ENCODE results near the gene NDUFS3.
"Not testable (repeated sequence)": the region's sequence is repeated elsewhere in the genome, so short reads cannot be mapped to it uniquely, and the experiment has no call there.

Gene NDUFS3

GRCh38 chr11:47578524-47579494, at the start of gene NDUFS3, which contains the start of gene KBTBD4:
Gene NDUFS3, plus strand, starts transcription at chr11:47579074. Its CDS starts 18 bp downstream, at chr11:47579092.
Gene KBTBD4, minus strand, starts transcription at chr11:47578970. Its CDS starts 19 bp downstream, at chr11:47578951.
- no peak for FAIRE-seq

- no peak for FAIRE-seq
These were observed 48.9 kb upstream of the NDUFS3 start for GRCh38 chr11:47529951-47530350.

- not testable (repeated sequence) for FAIRE-seq
These were observed 48.2 kb upstream of the NDUFS3 start for GRCh38 chr11:47530721-47531120.

GRCh38 chr11:47531666-47532065, 47.2 kb upstream of the NDUFS3 start:
- FAIRE-seq, result no peak

GRCh38 chr11:47532597-47533213, 46.2 kb upstream of the NDUFS3 start:
- FAIRE-seq, result no peak

GRCh38 chr11:47533690-47534151, 45.2 kb upstream of the NDUFS3 start:
- FAIRE-seq, result no peak

- FAIRE-seq, result no peak
These were observed 44.1 kb upstream of the NDUFS3 start for GRCh38 chr11:47534704-47535251.

- FAIRE-seq, result no peak
These were observed 42.0 kb upstream of the NDUFS3 start for GRCh38 chr11:47536915-47537314.

- FAIRE-seq, result no peak
These were observed 39.9 kb upstream of the NDUFS3 start for GRCh38 chr11:47538741-47539565.

GRCh38 chr11:47539681-47540039, 39.2 kb upstream of the NDUFS3 start:
- no peak for FAIRE-seq

- FAIRE-seq, result no peak
These were observed 37.8 kb upstream of the NDUFS3 start for GRCh38 chr11:47541070-47541469.

GRCh38 chr11:47545298-47545697, 33.6 kb upstream of the NDUFS3 start:
- FAIRE-seq, result no peak

- not testable (repeated sequence) for FAIRE-seq
These were observed 32.6 kb upstream of the NDUFS3 start for GRCh38 chr11:47546274-47546673.

GRCh38 chr11:47550288-47551047, 28.4 kb upstream of the NDUFS3 start:
- no peak for FAIRE-seq

GRCh38 chr11:47551086-47551485, 27.8 kb upstream of the NDUFS3 start:
- FAIRE-seq, result no peak

- no peak for FAIRE-seq
These were observed 26.8 kb upstream of the NDUFS3 start for GRCh38 chr11:47552056-47552565.

- FAIRE-seq, result no peak
These were observed 26.1 kb upstream of the NDUFS3 start, which contains the start of gene CELF1 for GRCh38 chr11:47552566-47553405. Gene CELF1, minus strand, starts transcription at chr11:47553132. Its CDS starts 53,609 bp downstream, at chr11:47499523.

- FAIRE-seq, result no peak
These were observed 25.5 kb upstream of the NDUFS3 start for GRCh38 chr11:47553406-47553743.

- FAIRE-seq, result not testable (repeated sequence)
These were observed 21.9 kb upstream of the NDUFS3 start for GRCh38 chr11:47557004-47557403.

GRCh38 chr11:47558695-47559094, 20.2 kb upstream of the NDUFS3 start:
- FAIRE-seq, result peak; percentile 99

All from colon (tissue), 2 donors.